Suprapubic skin (tissue), 4 donors: ENCODE results near the gene CNN3. TPM values are rescaled to one million over a fixed set of nuclear protein-coding genes. Genes with fewer than 3 reads are reported as not detected.

Experiments
- DNase-seq, 2 donors: peaks; one replicate each; pipeline ENCODE4 v3.0.0-alpha.2; 2019; ENCODE audit warnings: low spot score in 2 of 2
- H3K27ac ChIP-seq: fragments of 200-600 bp; sonication (generic); one replicate; pipeline ENCODE4 v1.5.1; 2019
- H3K27me3 ChIP-seq: fragments of 200-600 bp; sonication (generic); one replicate; pipeline ENCODE4 v1.5.1; 2019
- H3K36me3 ChIP-seq: fragments of 200-600 bp; sonication (generic); one replicate; pipeline ENCODE4 v1.5.1; 2019
- H3K4me1 ChIP-seq: fragments of 200-600 bp; sonication (generic); one replicate; pipeline ENCODE4 v1.5.1; 2019
- H3K4me3 ChIP-seq: fragments of 200-600 bp; sonication (generic); one replicate; pipeline ENCODE4 v1.5.1; 2019; ENCODE audit warnings: mild to moderate bottlenecking
- H3K9me3 ChIP-seq: fragments of 200-600 bp; sonication (generic); one replicate; pipeline ENCODE4 v1.5.1; 2019
- CTCF ChIP-seq, 2 donors: fragments of 200-600 bp in 1 of 2; fragments of 450-650 bp in 1 of 2; sonication (generic) in 1 of 2; IDR thresholded peaks; one replicate each; pipeline ENCODE4 v1.5.1; 2016 to 2019; ENCODE audit warnings: antibody characterized with exemption in 2 of 2, mild to moderate bottlenecking in 1 of 2, moderate library complexity in 1 of 2
- EP300 ChIP-seq: sonication (generic); formaldehyde crosslinking; IDR thresholded peaks from one replicate; pipeline ENCODE4 v1.6.1; 2017; ENCODE audit warnings: antibody characterized with exemption
- POLR2A ChIP-seq, 2 donors: fragments of 450-650 bp; IDR thresholded peaks; one replicate each; pipeline ENCODE4 v1.6.1; 2017; ENCODE audit warnings: antibody characterized with exemption in 2 of 2, mild to moderate bottlenecking in 2 of 2, moderate library complexity in 2 of 2
- POLR2AphosphoS5 ChIP-seq, 3 donors: sonication (generic); formaldehyde crosslinking; IDR thresholded peaks; one replicate each; pipeline ENCODE4 v1.6.1; 2017; ENCODE audit warnings: antibody characterized with exemption in 3 of 3
- WGBS: methylation state at CpG from one replicate; pipeline ENCODE4 v1.1.5; 2018; 5-methylcytosine and 5-hydroxymethylcytosine counted together
- total RNA-seq, 4 donors: library from RNA; depleted of rRNA; stranded (reverse); fragments of >200 nt; gene quantifications; one replicate each; pipeline ENCODE4 v1.1.0, GENCODE V29; 2016

CNN3 gene
- total RNA-seq, 4 donors from 2014 or later = 52.3 to 73.7 (median 58.6) TPM

DNA sequence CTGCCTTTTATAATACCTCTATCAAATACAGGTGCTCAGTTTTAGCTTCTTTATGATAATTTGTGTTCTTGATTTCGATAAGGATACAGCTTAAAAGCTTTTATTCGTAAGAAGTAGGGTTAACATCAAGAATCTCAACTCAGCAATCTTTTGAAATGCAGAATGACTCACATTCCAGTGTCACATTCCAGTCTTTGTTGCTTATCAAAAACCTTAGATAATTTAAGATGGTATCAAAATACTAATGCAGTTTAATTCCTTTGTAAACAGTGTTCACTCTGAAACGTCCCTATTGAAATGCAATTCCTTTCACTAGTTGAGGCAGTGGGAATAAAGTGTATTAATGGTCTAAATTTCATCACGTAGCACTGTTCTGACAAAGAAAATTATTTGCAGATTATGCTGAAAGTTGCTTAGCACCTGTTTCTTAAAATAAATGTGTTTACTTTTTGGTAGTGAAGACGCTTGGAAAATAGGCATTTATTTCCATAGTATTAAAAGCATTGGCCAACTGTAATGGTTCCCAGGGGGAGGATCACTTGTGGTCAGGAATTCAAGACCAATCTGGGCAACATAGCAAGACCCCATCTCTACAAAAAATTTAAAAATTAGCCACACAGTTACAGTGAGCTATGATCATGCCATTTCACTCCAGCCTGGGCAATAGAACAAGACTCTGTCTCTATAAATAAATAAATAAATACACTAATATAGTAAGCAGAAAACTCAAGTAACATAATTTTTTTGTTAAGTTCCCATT is 10.1 kb upstream of the CNN3 start:
- Histone ChIP-seq H3K27me3 (no peaks in the 10 kb centered on the region), H3K36me3 (no peaks in the 10 kb centered on the region), H3K27ac (no peak overlapping the region), H3K4me1 (peaks cover 18% of the 10 kb centered on the region), H3K4me3 (no peak overlapping the region), H3K9me3 (no peaks in the 10 kb centered on the region)
- 55% methylated on average over 5 of the region's 5 CpGs for WGBS
- TF ChIP-seq POLR2AphosphoS5 (IDR thresholded peaks at IDR 0.05) (no peak), EP300 (no peak), CTCF (IDR thresholded peaks at IDR 0.05) (no peak), POLR2A (IDR thresholded peaks at IDR 0.05) (no peak)
- DNase-seq = no peak

DNA sequence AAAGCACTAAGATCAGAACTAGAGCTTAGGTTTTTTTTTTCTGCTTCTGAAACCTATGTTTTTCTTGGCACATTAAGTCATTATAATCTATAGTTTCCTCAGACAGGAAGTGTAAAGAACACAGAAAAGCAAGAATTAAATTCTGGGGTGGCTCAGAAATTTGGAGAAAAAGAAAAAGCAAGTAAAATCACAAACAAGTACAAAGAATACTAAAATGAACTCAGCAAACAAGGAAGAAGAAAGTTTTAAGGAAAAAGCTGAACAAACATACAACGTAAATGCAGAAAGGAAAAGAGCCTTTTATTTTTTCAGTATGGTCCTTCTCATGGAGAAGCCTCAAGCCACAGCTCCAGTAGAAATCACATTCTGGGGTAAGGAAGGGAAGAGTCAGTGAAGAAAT is 8.6 kb upstream of the CNN3 start:
- H3K4me1 ChIP-seq = peaks cover 18% of the 10 kb centered on the region
- TF ChIP-seq POLR2A (IDR thresholded peaks at IDR 0.05) (no peak), POLR2AphosphoS5 (IDR thresholded peaks at IDR 0.05) (no peak), EP300 (no peak), CTCF (IDR thresholded peaks at IDR 0.05) (no peak)
- H3K9me3 ChIP-seq = no peaks in the 10 kb centered on the region
- no peak overlapping the region for H3K4me3 ChIP-seq
- no peaks in the 10 kb centered on the region for H3K36me3 ChIP-seq
- no peak overlapping the region for H3K27ac ChIP-seq
- WGBS = 60% methylated on average over 1 of the region's 1 CpG
- no peak for DNase-seq
- no peaks in the 10 kb centered on the region for H3K27me3 ChIP-seq

DNA sequence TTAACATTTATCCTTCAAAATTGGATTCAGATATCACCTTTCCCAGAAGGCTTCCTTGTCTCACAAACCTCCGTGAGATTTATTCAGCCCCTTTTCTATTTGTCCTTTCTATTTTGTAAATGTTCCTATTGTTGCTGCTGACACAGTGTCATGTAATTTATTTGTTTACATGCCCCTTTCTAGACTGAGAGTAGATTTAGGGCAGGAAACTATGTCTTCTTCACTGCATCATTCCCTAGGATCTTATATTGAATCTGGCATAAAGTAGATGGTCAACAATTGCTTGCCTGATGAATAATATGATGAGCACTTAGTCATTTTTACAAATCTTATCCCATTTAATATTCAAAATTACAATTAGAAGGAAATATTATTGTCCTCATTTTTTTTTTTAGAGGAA is 8.1 kb upstream of the CNN3 start:
- H3K27ac ChIP-seq = no peak overlapping the region
- no peak for DNase-seq
- no peaks in the 10 kb centered on the region for H3K27me3 ChIP-seq
- H3K9me3 ChIP-seq = no peaks in the 10 kb centered on the region
- no peak for TF ChIP-seq EP300
- no peak overlapping the region for H3K4me3 ChIP-seq
- WGBS = 95% methylated on average over 1 of the region's 1 CpG
- peaks cover 18% of the 10 kb centered on the region for H3K4me1 ChIP-seq
- H3K36me3 ChIP-seq = no peaks in the 10 kb centered on the region

DNA sequence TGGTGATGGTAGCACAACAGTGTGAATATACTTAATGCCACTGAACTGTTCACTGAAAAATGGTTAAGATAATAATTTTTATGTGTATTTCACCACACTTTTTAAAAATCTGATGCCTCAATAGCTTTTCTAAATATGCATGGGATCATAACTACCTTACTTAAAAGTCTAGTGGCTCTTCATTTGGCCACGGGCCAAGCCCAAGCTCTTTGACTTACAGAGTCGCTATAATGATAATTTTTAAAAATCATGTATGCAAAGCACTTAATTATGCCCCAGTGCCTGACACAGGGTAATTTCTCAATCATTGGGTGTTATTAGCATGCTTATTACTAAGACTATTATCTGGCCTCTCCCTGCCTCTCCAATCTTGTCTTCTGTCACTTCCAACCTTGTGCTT is 7.6 kb upstream of the CNN3 start:
- no peak for TF ChIP-seq EP300
- Histone ChIP-seq H3K36me3 (no peaks in the 10 kb centered on the region), H3K27ac (no peak overlapping the region), H3K4me3 (no peak overlapping the region), H3K9me3 (no peaks in the 10 kb centered on the region), H3K27me3 (no peaks in the 10 kb centered on the region), H3K4me1 (peaks cover 23% of the 10 kb centered on the region)
- DNase-seq = no peak
- 64% methylated on average over 2 of the region's 2 CpGs for WGBS

GRCh38 chr1:94931254-94931841 is 4.4 kb upstream of the CNN3 start:
- no peak overlapping the region for H3K27ac ChIP-seq
- H3K36me3 ChIP-seq = no peaks in the 10 kb centered on the region
- no peak for DNase-seq
- no peaks in the 10 kb centered on the region for H3K9me3 ChIP-seq
- peaks cover 31% of the 10 kb centered on the region for H3K4me1 ChIP-seq
- TF ChIP-seq POLR2AphosphoS5 (IDR thresholded peaks at IDR 0.05) = no peak
- no peak for TF ChIP-seq CTCF (IDR thresholded peaks at IDR 0.05)
- no peak for TF ChIP-seq POLR2A (IDR thresholded peaks at IDR 0.05)
- TF ChIP-seq EP300 = no peak
- no peaks in the 10 kb centered on the region for H3K27me3 ChIP-seq
- no peak overlapping the region for H3K4me3 ChIP-seq
- WGBS = 91% methylated on average over 7 of the region's 7 CpGs

DNA sequence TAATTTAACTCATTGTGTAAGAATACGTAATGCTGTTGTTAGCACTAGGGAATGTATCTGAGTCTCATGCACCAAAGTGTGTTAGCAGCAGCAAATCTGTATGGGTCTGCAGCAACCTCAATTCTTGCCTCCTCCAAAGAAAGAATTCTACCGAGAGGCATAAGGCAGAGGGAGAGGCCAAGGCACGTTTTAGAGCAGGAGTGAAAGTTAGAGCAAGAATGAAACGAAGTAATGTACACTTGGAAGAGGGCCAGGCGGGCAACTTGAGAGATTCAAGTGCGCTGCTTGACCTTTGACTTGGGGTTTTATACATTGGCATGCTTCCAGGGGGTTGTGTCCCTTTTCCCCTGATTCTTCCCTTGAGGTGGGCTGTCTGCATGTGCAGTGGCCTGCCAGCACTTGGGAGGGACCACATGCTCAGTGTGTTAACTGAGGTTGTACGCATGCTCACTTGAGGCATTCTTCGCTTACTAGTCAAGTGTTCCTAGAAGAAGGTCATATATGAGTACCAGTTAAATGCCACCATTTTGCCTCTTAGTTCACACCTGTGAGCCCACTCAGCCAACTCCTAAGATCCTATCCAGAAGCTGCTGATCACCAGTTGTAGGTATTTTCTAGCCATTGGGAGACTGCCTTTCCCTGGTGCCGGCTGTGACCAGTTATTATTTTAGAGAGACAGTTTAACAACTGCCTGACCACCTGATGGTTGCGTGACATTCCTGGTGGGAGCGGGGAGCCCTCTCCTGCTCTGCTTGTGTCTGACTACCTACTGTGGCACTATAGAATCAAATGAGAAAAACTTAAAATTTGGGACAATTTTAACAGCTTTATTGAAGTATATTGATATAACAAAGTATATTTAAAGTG is 2.7 kb upstream of the CNN3 start:
- 79% methylated on average over 11 of the region's 11 CpGs for WGBS
- Histone ChIP-seq H3K27ac (no peak overlapping the region), H3K4me3 (peak overlapping the region; percentile 6), H3K36me3 (no peaks in the 10 kb centered on the region), H3K4me1 (peaks cover 43% of the 10 kb centered on the region), H3K27me3 (no peaks in the 10 kb centered on the region), H3K9me3 (no peaks in the 10 kb centered on the region)
- TF ChIP-seq POLR2AphosphoS5 (IDR thresholded peaks at IDR 0.05) (no peak), CTCF (IDR thresholded peaks at IDR 0.05) (no peak), POLR2A (IDR thresholded peaks at IDR 0.05) (no peak), EP300 (no peak)
- no peak for DNase-seq
